Eye (tissue), 1 donor: ENCODE data around the gene ZC3H13.
"Not testable (repeated sequence)": the region's sequence is repeated elsewhere in the genome, so short reads cannot be mapped to it uniquely, and the experiment has no call there.

Source experiments
- DNase-seq: peaks from one replicate; pipeline ENCODE4 v3.0.0-alpha.2; 2015

Gene ZC3H13

GRCh38 chr13:46006688-46007452 lies 45.7 kb downstream of the ZC3H13 start:
- no peak for DNase-seq

DNA sequence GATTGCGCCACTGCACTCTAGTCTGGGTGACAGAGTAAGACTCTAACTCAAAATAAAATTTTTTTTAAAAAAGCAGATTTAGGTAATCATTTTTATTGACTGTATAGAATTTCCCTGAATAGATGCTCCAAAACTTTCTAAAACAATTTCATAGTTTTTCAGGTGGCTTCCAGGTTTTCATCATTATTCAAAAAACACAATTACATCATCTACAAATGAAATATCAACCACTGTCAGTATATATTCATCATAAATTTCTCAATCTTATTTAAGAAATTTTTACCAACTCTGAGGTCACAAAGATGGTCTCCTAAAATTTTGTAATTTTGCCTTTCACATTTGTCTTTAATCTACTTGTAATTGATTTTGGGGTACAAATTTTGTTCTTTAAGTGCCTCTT lies 48.1 kb downstream of the ZC3H13 start:
- DNase-seq, result no peak

- no peak for DNase-seq
Measured at GRCh38 chr13:45996631-45997030, 55.9 kb downstream of the ZC3H13 start.

- no peak for DNase-seq
Measured at GRCh38 chr13:45995245-45995644, 57.3 kb downstream of the ZC3H13 start.

DNA sequence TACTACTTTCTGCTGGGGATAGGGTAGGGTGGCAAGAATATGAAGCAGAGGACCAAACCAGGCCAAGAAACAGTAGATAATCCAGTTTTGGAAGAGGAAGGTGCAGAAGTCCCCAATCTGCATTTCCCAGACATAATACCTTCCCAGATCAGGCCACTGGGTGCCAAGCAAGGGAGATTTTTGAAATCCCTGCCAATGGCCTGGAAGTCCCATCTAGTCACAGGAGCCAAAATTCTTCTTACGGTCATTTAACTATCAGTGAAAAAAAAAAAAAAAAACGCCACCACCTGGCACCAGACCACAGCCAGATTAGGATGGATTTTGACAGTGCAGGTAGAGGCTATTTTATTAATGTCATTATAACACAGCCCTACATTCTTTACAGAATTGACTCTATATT lies 57.8 kb downstream of the ZC3H13 start:
- no peak for DNase-seq

- DNase-seq, result no peak
Measured at GRCh38 chr13:45989607-45990006, 62.9 kb downstream of the ZC3H13 start.

GRCh38 chr13:45981127-45981526 lies 71.4 kb downstream of the ZC3H13 start:
- DNase-seq, result not testable (repeated sequence)

GRCh38 chr13:45975337-45975736 lies 77.2 kb downstream of the ZC3H13 start:
- no peak for DNase-seq

DNA sequence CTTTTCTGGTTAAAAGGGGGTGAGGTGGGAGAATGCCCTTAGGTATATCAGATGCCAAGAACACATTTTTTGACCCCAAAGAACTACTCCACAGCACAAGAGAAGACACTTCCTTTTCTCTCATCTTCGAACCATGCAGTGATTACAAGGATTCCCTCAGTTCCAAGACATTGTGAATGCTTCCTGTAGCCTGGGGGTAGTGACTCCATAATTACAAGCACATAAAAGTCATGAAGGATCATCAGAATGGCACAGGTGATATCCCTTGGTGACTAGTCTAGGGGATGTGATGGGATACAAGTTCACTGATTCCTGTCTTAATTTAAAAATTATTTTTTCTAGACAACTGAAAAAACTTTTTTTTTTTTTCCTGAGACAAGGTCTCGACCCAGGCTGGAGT lies 78.0 kb downstream of the ZC3H13 start:
- no peak for DNase-seq

DNA sequence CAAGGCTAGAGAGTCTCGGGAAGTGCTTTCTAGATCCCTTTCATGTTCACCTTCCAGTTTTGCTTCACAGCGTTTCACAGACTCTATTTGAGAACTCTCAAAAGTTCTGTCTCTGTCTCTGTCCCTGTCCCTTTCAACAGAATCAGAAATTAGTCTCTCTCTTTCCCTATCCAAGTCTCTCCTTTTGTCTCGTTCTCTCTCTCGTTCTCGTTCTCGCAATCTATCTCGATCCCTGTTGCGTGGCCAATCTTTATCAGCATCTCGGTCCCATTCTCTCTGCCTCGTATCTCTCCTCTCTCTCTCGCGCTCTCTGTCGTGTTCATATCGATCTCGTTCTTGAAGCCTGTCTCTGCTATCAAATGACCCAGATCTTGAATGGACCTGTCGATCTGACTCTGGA lies 85.0 kb downstream of the ZC3H13 start:
- DNase-seq, result no peak

DNA sequence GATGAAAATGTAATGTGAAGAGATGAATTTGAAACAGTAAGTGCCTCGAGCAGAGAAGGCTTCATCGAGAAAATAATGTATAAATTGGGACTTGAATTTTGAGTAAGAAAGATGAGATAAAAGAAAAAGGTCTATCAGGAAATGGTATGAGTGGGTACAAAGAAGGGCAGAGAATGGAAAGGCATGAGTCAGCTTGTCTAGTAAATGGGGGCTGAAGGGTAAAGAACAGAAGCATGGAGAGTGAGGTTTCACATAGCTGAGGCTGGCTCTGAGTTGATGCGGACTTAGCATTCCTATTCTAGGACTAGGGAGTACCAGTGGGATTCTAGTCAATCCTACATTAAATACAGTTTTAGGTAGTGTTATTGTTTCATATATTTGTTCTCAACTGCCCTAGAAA lies 85.8 kb downstream of the ZC3H13 start:
- DNase-seq, result no peak

DNA sequence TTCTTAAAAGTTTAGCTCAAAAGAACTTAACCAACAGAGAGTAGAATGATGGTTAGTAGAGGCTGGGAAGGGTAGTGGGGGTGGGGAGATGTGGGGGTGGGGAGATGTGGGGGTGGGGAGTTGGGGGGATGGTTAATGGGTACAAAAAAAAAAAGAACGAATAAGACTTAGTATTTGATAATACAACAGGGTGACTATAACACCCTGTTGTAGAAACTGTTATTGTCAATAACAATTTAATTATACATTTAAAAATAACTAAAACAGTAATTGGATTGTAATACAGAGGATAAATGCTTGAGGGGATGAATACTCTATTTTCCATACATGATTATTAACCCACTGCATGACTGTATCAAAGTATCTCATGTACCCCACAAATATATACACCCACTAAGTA lies 91.1 kb downstream of the ZC3H13 start:
- DNase-seq, result no peak

GRCh38 chr13:45954836-45955800 lies 97.4 kb downstream of the ZC3H13 start:
- DNase-seq, result no peak

GRCh38 chr13:45953082-45953481 lies 99.5 kb downstream of the ZC3H13 start:
- no peak for DNase-seq

GRCh38 chr13:45951724-45952123 lies 100.8 kb downstream of the ZC3H13 start:
- no peak for DNase-seq

DNA sequence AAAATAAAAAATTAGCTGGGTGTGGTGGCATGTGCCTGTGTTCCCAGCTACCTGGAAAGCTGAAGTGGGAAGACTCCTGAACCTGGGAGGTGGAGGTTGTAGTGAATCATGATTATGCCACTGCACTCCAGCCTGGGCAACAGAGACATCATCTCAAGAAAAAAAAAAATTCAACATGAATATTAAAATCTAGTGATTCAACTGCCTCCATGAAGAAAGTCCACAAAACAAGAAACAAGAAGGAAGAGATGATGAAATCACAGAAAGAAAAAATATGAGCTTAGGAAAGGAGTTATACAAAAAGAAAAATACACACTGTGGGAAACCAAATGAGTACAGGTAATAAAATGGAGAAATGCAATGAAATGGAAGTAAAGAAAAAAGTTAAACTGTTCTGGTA lies 101.4 kb downstream of the ZC3H13 start:
- DNase-seq, result no peak

DNA sequence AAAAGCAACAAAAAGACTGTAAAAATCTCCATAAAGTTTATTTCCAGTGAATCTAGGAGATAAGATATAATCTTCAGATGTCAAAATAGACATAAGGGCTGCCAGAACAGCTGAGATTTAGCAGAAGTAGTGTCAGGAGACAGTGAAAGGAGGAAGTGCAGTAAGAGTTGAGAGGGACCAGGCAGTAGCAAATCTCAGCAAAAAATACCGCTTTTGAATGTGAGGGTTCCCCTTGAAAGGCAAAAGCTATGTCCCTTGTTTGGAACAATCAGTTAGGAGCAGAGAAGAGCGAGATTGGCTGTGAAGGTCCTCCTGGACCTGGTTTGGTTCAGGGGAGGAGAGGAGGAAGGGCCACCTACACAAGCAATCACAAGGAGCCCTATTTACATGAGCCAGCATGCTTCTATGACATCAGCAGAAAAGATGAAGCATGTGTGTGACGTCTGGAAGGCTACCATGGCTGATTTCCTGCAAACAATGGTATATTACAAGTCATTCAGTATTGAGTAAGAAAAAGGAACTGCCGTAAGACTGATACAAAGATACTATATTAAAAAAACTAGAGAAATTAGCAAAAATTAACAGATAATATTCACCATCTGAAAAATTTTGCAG lies 102.1 kb downstream of the ZC3H13 start:
- DNase-seq, result no peak

DNA sequence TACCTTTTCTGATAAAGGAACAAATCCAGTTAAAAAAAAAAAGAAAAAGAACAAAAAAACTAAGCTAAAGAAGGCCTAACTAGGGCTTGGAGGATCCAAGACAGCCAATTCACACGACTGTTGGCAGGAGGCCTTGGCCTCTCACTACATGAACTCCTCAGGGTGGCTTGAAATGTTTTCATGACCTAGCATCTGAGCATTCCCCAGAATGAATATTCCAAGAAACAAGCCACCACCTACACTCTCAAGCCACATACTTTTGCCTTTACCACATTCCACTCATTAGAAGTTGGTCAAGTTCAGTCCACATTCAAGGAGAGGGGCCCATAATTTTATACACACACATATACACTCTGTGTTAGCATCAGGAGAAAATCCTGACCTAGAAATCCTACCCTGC lies 103.4 kb downstream of the ZC3H13 start:
- DNase-seq, result no peak

- no peak for DNase-seq
Measured at GRCh38 chr13:45943965-45944364, 108.6 kb downstream of the ZC3H13 start.

DNA sequence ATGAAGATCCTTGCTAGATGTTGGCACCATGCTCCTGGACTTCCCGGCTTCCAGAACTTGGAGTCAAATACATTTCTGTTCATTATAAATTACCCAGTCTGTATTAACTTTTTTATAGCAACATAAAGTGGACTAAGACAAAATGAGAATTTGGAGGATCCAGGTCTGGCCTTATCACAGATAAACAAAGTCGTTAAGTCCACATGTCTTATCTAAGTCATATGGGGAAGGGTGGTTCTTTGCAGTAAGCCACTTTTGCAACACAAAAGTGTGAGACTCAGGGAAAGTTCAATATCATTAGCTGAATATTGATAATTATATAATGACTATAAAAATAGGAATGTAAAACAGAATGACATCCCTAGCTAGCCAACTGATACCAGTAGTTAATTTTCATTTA lies 109.4 kb downstream of the ZC3H13 start:
- no peak for DNase-seq

- no peak for DNase-seq
Measured at GRCh38 chr13:45941261-45941660, 111.3 kb downstream of the ZC3H13 start.

DNA sequence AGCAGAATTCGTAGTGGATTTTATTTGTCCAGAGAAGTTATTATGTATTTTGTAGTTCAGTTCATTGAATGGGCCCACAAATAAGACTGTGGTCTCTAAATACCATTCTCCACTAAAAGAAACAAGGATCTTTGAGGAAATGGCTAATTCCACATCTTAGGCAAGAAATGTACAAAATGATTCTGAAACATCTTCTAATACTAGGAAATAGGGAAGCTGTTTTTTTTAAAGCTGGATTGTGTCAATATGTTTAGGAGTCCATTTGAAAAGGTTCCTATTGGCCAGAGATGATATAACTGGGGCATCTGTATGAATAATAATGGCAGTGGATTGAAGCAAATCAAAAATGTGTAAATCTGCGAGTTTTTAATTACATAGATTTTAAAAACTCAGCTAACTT lies 112.5 kb downstream of the ZC3H13 start:
- no peak for DNase-seq

- no peak for DNase-seq
Measured at GRCh38 chr13:45936621-45937020, 115.9 kb downstream of the ZC3H13 start.

- no peak for DNase-seq
Measured at GRCh38 chr13:45934283-45934682, 118.3 kb downstream of the ZC3H13 start.
